Stromal cell of bone marrow (primary cell): ENCODE results near the gene OCEL1.
"Not testable (repeated sequence)": the region's sequence is repeated elsewhere in the genome, so short reads cannot be mapped to it uniquely, and the experiment has no call there.

Experiments
- DNase-seq: peaks from one replicate; pipeline ENCODE4 v3.0.0-alpha.2; 2012; ENCODE audit warnings: low read depth

Gene OCEL1

GRCh38 chr19:17226002-17226933, at the start of gene OCEL1:
OCEL1 (plus strand) TSS chr19:17226226; CDS start chr19:17226248, 22 bp downstream.
- DNase-seq, result peak; percentile 96

- DNase-seq, result no peak
These were observed 47.7 kb upstream of the OCEL1 start for GRCh38 chr19:17178291-17178690.

DNA sequence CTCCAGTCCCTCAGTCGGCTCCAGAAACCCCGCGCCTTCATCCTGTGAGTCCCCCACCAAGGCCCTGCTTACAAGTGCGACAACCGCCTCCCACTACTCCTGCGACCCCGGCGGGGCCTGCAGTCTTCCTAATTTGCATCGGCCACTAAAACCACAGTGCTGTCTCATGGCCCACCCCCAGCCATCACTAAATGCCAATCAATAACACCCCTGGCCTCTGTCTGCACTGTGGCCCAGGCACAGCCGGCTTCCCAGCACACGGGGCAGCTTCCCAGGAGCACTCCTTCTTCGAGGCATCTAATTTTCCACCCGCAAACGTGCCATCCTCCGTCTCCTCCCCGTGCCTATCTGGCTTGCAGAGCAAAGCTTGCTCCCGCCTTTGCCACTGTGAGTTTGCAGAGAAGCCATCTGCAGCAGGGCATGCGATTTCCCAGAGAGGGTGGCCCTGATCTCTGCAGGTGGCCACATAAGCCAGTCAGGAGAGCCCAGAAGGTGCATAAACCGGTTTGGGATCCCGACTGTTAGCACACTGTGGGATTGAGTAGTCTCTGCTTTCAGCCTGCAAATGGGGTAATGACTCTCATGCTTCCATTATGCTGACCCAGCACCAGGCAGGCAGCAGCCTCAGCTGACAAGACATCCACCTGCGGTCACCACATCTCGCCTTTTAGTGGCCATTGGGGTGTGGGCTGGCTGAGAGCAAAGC, 44.9 kb upstream of the OCEL1 start:
- no peak for DNase-seq

DNA sequence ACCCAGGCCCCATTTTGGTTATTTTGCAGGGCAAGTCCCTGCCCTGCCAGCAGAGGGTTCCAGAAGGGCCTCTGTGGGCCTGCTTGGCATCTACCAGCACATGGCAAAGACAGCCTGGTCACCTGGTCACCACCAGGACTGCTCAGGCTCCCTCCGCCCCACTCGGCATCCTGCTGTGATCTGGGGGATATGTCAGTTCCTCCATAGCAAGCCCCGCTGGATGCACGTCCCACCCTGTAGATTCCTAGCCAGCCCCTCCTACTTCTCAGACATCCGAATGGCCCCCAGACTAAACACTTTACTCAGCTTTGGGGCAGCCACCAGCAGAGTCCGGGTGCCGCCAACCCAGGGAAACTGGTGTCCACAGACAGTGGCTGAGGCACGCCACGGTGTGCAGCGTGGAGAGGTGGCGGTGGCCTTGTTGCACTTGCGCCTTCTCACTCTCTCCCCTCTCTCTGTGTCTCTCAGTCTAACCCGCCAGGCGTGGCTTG, 42.7 kb upstream of the OCEL1 start:
- no peak for DNase-seq

- no peak for DNase-seq
These were observed 42.1 kb upstream of the OCEL1 start for GRCh38 chr19:17183858-17184321.

DNA sequence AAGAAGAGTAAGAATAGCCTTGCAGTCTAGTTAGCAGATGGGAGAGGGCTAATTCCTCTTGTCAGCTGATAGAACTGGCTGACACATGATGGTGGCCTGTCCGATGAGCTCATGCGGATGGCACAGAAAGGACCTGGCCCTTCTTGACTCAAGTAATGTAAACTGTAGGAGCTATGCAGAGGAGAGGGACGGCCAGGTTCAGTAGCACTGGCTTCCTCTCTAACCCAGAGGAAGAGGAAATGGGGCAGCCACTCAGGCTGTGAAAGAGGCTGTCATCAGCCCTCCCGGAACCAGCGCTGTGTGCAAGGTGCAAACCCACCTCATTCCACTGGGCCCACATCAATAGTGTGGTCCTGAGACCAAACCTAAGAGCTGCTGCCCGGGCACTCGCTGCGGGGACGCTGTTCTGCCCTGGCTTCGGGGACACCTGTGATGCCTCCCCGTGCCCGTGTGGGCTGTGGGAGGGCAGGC, 41.6 kb upstream of the OCEL1 start:
- DNase-seq, result no peak

DNA sequence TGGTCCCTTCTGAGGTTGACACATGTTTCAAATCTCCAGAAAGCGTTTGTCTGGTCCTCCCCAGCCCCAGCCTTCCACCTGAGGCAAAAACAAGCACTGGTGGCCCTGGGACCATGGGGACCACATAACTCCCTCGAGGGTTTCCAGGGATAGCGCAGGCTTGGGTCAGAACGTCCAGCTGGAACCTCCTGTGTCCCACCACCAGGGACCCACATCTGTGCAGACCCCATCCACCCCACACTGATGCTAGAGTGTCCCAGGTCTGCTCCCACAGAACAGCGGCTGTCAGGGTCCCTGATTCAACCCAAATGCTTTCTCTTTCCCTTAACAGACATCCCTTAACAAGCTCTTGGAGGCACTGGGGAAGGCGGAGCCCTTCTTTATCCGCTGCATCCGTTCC, 40.4 kb upstream of the OCEL1 start:
- DNase-seq, result no peak

GRCh38 chr19:17191736-17192135, 34.3 kb upstream of the OCEL1 start:
- not testable (repeated sequence) for DNase-seq

- DNase-seq, result no peak
These were observed 33.3 kb upstream of the OCEL1 start for GRCh38 chr19:17192751-17193150.

DNA sequence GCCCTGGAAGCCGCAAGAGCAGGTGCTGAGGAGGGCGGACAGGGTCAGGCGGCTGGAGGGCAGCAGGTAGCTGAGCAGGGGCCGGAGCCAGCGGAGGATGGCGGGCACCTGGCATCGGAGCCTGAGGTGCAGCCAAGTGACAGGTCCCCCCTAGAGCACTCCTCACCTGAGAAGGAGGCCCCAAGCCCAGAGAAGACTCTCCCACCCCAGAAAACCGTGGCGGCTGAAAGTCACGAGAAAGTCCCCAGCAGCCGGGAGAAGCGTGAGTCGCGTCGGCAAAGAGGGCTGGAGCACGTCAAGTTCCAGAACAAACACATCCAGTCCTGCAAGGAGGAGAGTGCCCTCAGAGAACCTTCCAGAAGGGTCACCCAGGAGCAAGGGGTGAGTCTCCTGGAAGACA, 31.4 kb upstream of the OCEL1 start:
- DNase-seq, result no peak

DNA sequence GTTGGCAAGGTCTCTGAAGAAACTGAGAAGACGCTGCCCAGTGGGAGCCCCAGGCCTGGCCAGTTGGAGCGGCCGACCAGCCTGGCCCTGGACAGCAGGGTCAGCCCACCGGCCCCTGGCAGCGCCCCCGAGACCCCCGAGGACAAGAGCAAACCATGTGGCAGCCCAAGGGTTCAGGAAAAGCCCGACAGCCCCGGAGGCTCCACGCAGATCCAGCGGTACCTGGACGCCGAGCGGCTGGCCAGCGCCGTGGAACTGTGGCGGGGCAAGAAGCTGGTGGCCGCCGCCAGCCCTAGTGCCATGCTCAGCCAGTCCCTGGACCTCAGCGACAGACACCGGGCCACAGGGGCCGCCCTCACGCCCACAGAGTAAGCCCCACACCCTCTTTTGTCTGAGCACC, 30.9 kb upstream of the OCEL1 start:
- no peak for DNase-seq

GRCh38 chr19:17196610-17197009, 29.4 kb upstream of the OCEL1 start:
- no peak for DNase-seq

DNA sequence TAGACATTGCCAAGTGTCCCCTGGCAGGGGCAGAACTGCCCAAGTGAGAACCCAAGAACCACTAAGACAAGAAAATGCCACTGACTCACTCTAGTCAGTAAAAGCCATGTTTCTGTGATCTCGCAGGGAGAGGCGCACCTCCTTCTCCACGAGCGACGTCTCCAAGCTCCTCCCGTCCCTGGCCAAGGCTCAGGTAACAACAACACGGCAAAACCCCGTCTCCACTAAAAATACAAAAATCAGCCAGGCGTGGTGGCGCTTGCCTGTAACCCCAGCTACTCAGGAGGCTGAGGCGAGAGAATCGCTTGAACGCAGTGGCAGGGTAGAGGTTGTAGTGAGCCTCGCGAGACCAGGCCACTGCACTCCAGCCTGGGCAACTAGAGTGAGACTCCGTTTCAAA, 28.4 kb upstream of the OCEL1 start:
- no peak for DNase-seq

- DNase-seq, result no peak
These were observed 25.5 kb upstream of the OCEL1 start for GRCh38 chr19:17200408-17201079.

DNA sequence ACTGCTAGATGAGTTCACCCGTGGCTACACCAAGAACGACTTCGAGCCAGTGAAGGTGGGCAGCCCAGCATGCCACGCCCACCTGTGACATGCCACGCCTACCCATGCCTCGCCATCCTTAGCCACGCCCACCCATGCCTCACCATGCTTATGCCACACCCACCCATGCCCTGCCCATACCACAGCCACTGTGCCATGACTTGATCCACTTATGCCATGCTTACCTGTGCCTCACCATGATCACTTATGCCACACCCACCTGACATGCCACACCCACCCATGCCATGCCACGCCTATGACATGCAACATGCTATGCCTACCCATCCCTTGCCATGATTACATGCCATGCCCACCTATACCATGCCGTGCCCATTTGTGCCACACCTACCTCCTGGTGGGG, 23.8 kb upstream of the OCEL1 start:
- no peak for DNase-seq

GRCh38 chr19:17202713-17203112, 23.3 kb upstream of the OCEL1 start:
- DNase-seq, result no peak

DNA sequence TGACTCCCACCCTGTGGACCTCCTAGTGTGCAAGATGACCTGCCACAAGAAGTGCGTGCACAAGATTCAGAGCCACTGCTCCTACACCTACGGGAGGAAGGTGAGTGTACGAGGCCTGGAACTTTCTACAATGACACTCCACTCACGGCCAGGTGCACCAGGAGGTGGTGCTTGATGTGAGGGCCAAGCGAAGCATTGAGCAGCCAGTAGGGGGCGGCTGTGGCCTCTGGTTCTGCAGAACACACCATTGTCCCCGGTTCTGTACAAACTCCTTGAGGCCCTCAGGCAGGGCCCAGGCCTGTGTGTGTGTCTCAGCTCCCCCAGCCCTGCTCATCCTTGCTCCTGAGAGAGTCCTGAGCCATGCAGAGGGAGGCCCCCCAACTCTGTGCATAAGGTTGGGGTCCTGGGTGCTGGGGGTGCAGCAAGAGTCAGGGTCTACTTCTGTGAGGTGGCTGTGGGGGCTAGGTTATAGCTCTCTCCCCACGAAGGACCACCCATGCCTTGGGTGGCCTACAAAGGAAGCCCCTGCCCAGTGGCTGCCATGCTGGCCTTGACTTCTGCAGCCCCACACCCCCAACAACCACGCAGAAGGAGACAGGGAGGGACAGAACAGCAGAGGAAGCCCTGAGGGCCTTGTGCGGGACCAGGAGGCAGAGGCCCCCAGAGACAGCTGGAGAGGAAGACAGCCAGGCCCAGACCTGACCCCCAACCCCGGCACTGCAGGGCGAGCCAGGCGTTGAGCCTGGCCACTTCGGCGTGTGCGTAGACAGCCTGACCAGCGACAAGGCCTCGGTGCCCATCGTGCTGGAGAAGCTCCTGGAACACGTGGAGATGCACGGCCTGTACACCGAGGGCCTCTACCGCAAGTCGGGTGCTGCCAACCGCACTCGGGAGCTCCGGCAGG, 20.5 kb upstream of the OCEL1 start:
- no peak for DNase-seq

GRCh38 chr19:17206736-17207581, 19.1 kb upstream of the OCEL1 start:
- no peak for DNase-seq

GRCh38 chr19:17209126-17210036, 16.6 kb upstream of the OCEL1 start:
- DNase-seq, result no peak
